Lower leg skin (tissue), 3 donors: ENCODE results near the gene MAPK4.

Experiments used
- CTCF ChIP-seq, 3 donors: fragments of 450-650 bp; IDR thresholded peaks; one replicate each; pipeline ENCODE4 v1.5.1; 2016; ENCODE audit warnings: antibody characterized with exemption in 3 of 3, mild to moderate bottlenecking in 3 of 3, moderate library complexity in 2 of 3
- POLR2A ChIP-seq, 2 donors: fragments of 450-650 bp; IDR thresholded peaks; one replicate each; pipeline ENCODE4 v1.6.1; 2016 to 2017; ENCODE audit warnings: antibody characterized with exemption in 2 of 2, mild to moderate bottlenecking in 1 of 2, moderate library complexity in 1 of 2

DNA sequence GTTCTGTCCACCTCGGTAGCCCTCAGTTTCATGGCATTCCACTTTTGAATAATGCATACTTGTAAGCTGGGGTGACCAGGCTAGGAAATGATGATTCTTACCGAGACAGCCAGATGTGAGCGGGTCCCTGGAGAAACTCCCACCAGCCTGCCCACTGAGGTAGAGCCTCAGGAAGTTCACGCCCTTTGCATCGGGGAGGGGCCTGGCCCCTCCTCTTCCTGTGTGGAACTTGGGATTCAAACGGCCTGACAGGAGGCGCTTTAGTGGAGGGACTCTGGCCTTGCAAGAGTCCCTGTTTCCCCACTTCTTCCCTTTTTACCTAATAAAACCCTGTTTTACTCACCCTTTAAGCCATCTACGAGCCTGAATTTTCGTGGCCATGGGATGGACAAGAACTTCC lies 215.3 kb downstream of the MAPK4 start:
- TF ChIP-seq POLR2A (IDR thresholded peaks at IDR 0.05) (no peak), CTCF (IDR thresholded peaks at IDR 0.05) (no peak)
